Measurements from ENCODE around the gene UGT1A8. TPM values are rescaled to one million over a fixed set of nuclear protein-coding genes. Genes with fewer than 3 reads are reported as not detected.
A peak's percentile ranks its signal among the peaks of the same experiment; 100 is the strongest.

UGT1A8 gene
- total and polyA plus RNA-seq, 8 donors = not detected

- no peaks in the 10 kb centered on the region for H3K36me3 ChIP-seq
- no peak overlapping the region for H3K4me3 ChIP-seq
- ATAC-seq (no peak), DNase-seq (peak in 1 of 4 donors; percentile 51)
- no peak overlapping the region for H3K27ac ChIP-seq
- no peaks in the 10 kb centered on the region for H3K4me1 ChIP-seq
- H3K27me3 ChIP-seq = peaks cover 0 to 26% of the 10 kb centered on the region in 2 donors
- no peak for TF ChIP-seq CTCF (IDR thresholded peaks at IDR 0.05)
- no peaks in the 10 kb centered on the region for H3K9me3 ChIP-seq
- intact Hi-C loops (cut with DNase I) = no loop called here
Measured at GRCh38 chr2:233807215-233807865, 189.9 kb downstream of the UGT1A8 start.

GRCh38 chr2:233807966-233808935, 190.8 kb downstream of the UGT1A8 start:
- Histone ChIP-seq H3K4me3 (no peak overlapping the region), H3K4me1 (no peaks in the 10 kb centered on the region), H3K36me3 (no peaks in the 10 kb centered on the region), H3K27ac (no peak overlapping the region), H3K27me3 (peaks cover 0 to 26% of the 10 kb centered on the region in 2 donors), H3K9me3 (no peaks in the 10 kb centered on the region)
- no peak for TF ChIP-seq CTCF (IDR thresholded peaks at IDR 0.05)
- no peak for ATAC-seq
- intact Hi-C loops (cut with DNase I) = no loop called here
- DNase-seq = peak in 1 of 4 donors; percentile 20

GRCh38 chr2:233810385-233810784, 193.0 kb downstream of the UGT1A8 start:
- peak in 2 of 4 donors; percentile 9 to 28 for DNase-seq
- Histone ChIP-seq H3K4me3 (no peak overlapping the region), H3K27me3 (peaks cover 0 to 26% of the 10 kb centered on the region in 2 donors), H3K4me1 (no peaks in the 10 kb centered on the region), H3K9me3 (no peaks in the 10 kb centered on the region), H3K36me3 (no peaks in the 10 kb centered on the region), H3K27ac (no peak overlapping the region)
- intact Hi-C loops (cut with DNase I) = no loop called here
- no peak for TF ChIP-seq CTCF (IDR thresholded peaks at IDR 0.05)
- ATAC-seq = no peak

- Histone ChIP-seq H3K4me3 (no peak overlapping the region), H3K36me3 (no peaks in the 10 kb centered on the region), H3K9me3 (peaks cover 0 to 4% of the 10 kb centered on the region in 2 donors), H3K27me3 (peaks cover 0 to 26% of the 10 kb centered on the region in 2 donors), H3K27ac (no peak overlapping the region), H3K4me1 (no peaks in the 10 kb centered on the region)
- TF ChIP-seq CTCF (IDR thresholded peaks at IDR 0.05) = no peak
- no peak for ATAC-seq
- DNase-seq = peak in 2 of 4 donors; percentile 7 to 14
- intact Hi-C loops (cut with DNase I) = no loop called here
Measured at GRCh38 chr2:233811087-233811486, 193.7 kb downstream of the UGT1A8 start.

- no peaks in the 10 kb centered on the region for H3K36me3 ChIP-seq
- ATAC-seq = no peak
- H3K27ac ChIP-seq = no peak overlapping the region
- peaks cover 0 to 4% of the 10 kb centered on the region in 2 donors for H3K9me3 ChIP-seq
- no peak overlapping the region for H3K4me3 ChIP-seq
- no peaks in the 10 kb centered on the region for H3K4me1 ChIP-seq
- intact Hi-C loops (cut with DNase I) = no loop called here
- no peak for TF ChIP-seq CTCF (IDR thresholded peaks at IDR 0.05)
- peaks cover 0 to 26% of the 10 kb centered on the region in 2 donors for H3K27me3 ChIP-seq
- peak in 2 of 4 donors; percentile 25 to 50 for DNase-seq
Measured at GRCh38 chr2:233811732-233812131, 194.3 kb downstream of the UGT1A8 start.

Measured in left lung (tissue), 10 donors.